D721Med (cell line): ENCODE results near the gene ZBTB3.

Experiments
- DNase-seq: peaks from one replicate; pipeline ENCODE4 v3.0.0; 2011; ENCODE audit warnings: low spot score; ENCODE audit not compliant: insufficient read length
- FAIRE-seq: peaks from 2 replicates; lab custom pipeline; 2011; peaks lifted over from hg19 to GRCh38; lab: Jason Lieb, UNC
- CTCF ChIP-seq: IDR thresholded peaks from 2 replicates; pipeline ENCODE4 v1.5.1; 2012; ENCODE audit warnings: mild to moderate bottlenecking, control low read depth; ENCODE audit not compliant: insufficient read depth; ENCODE audit errors: missing control alignments

Gene ZBTB3

DNA sequence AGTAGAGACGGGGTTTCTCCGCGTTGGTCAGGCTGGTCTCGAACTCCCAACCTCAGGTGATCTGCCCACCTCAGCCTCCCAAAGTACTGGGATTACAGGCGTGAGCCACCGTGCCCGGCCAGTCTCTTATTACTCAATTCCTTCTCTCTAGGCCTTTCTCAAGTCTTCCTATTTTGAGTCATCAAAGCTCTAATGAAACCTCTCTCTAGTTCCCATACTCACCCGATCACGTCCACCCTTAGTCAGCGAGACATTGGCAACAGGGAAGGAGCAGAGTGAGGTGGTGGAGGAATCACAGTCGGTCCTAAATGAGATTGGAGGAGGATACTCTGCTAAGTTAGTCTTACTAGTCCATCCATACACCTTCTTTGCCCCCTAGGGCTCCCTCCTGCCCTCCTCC lies 51.7 kb downstream of the ZBTB3 start:
- DNase-seq = no peak
- no peak for TF ChIP-seq CTCF
- FAIRE-seq = no peak
